HUES64 (cell line): Measurements from ENCODE around the gene IFITM2.
A peak's percentile ranks its signal among the peaks of the same experiment; 100 is the strongest.
"Not testable (repeated sequence)": the region's sequence is repeated elsewhere in the genome, so short reads cannot be mapped to it uniquely, and the experiment has no call there.

Experiments used
- H3K27ac ChIP-seq: 2 replicates; pipeline ENCODE4 v1.7.0; 2013; ENCODE audit warnings: low read depth, low read length, inconsistent platforms
- H3K27me3 ChIP-seq: 2 replicates; pipeline ENCODE4 v1.6.1; 2013; ENCODE audit warnings: mild to moderate bottlenecking, low read length; ENCODE audit not compliant: insufficient read depth
- H3K36me3 ChIP-seq: 2 replicates; pipeline ENCODE4 v1.6.1; 2013; ENCODE audit warnings: mild to moderate bottlenecking, low read length; ENCODE audit not compliant: insufficient read depth
- H3K4me1 ChIP-seq: 2 replicates; pipeline ENCODE4 v1.6.1; 2013; ENCODE audit warnings: mild to moderate bottlenecking, low read length, moderate library complexity; ENCODE audit not compliant: insufficient read depth
- H3K4me3 ChIP-seq: 2 replicates; pipeline ENCODE4 v1.5.1; 2013; ENCODE audit warnings: mild to moderate bottlenecking, low read length, moderate library complexity
- H3K9ac ChIP-seq: 2 replicates; pipeline ENCODE4 v1.6.1; 2013; ENCODE audit warnings: mild to moderate bottlenecking, low read depth, low read length
- H3K9me3 ChIP-seq: 2 replicates; pipeline ENCODE4 v1.6.1; 2013; ENCODE audit warnings: low read depth, low read length; ENCODE audit not compliant: insufficient read depth
- WGBS: fragments of 150-250, 120-280 bp; methylation state at CpG from one replicate; pipeline ENCODE4 v1.1.7; 2013; ENCODE audit warnings: missing lambda C conversion rate; 5-methylcytosine and 5-hydroxymethylcytosine counted together

IFITM2 gene

GRCh38 chr11:315051-315481 is 7.5 kb downstream of the IFITM2 start:
- H3K4me3 ChIP-seq = peak overlapping the region; percentile 67
- H3K9ac ChIP-seq = peak overlapping the region; percentile 73
- peaks cover 7% of the 10 kb centered on the region; the same call in 1 of the 2 replicates for H3K36me3 ChIP-seq
- 15% methylated on average over 9 of the region's 9 CpGs for WGBS
- peaks cover 33% of the 10 kb centered on the region for H3K4me1 ChIP-seq
- H3K9me3 ChIP-seq = no peaks in the 10 kb centered on the region
- H3K27me3 ChIP-seq = peaks cover 32% of the 10 kb centered on the region
- H3K27ac ChIP-seq = no peak overlapping the region

DNA sequence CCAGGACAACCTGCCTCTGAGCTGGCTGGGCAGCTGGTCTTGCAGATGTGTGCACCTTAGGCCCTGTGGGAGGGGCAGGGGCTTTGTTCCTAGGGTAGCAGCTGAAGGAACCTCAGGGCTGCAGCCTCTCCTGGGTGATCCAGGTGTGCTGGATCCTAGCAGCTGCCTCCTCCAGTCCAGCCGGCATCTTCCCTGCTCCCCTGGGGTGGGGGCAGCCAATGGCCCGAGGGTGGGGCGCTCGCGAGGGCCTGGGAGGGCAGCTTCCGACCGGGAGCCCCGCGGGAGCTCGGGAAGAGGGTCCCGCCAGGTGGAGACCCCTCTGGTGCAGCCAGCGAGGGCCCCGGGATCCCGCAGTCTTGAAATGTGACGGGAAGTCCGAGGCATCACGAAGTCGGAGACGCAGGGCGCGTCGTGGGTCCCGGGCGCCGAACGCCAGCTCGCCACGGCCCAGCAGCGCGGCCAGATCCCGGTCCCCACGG is 7.9 kb downstream of the IFITM2 start:
- Histone ChIP-seq H3K4me3 (peak overlapping the region; percentile 67), H3K9ac (peak overlapping the region; percentile 73), H3K36me3 (peaks cover 7% of the 10 kb centered on the region; the same call in 1 of the 2 replicates), H3K4me1 (peaks cover 33% of the 10 kb centered on the region), H3K27me3 (peaks cover 32% of the 10 kb centered on the region), H3K27ac (peak overlapping the region; percentile 84; the same call in 1 of the 2 replicates), H3K9me3 (no peaks in the 10 kb centered on the region)
- WGBS = 1% methylated on average over 32 of the region's 32 CpGs

GRCh38 chr11:316031-316701 is 8.6 kb downstream of the IFITM2 start:
- Histone ChIP-seq H3K27ac (peak overlapping the region; percentile 84), H3K4me1 (peaks cover 33% of the 10 kb centered on the region), H3K36me3 (peaks cover 7% of the 10 kb centered on the region; the same call in 1 of the 2 replicates), H3K9me3 (no peaks in the 10 kb centered on the region), H3K4me3 (peak overlapping the region; percentile 67), H3K27me3 (peaks cover 32% of the 10 kb centered on the region), H3K9ac (peak overlapping the region; percentile 73)
- 2% methylated on average over 64 of the region's 64 CpGs for WGBS

DNA sequence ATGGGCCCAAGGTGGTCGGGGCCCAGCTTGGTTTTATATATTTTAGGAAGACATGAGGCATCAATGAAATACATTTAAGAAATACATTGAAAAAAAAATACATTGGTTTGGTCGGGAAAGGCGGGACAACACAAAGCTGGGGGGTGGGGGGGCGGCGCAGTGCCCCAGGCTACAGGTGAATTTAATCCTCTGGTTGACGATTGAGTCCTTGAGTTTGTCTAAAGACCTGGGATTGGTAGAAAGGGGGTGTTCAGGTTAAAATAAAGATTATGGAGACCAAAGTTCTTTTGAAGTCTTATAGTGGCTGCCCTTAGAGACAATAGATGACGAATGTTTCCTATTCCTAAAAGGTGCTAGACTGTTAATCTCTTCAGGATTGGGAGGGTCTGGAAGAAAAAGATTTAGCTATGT is 9.3 kb downstream of the IFITM2 start:
- peak overlapping the region; percentile 73 for H3K9ac ChIP-seq
- no peaks in the 10 kb centered on the region for H3K9me3 ChIP-seq
- peaks cover 30% of the 10 kb centered on the region for H3K27me3 ChIP-seq
- H3K4me1 ChIP-seq = peaks cover 31% of the 10 kb centered on the region
- H3K36me3 ChIP-seq = peaks cover 7% of the 10 kb centered on the region; the same call in 1 of the 2 replicates
- WGBS = 4% methylated on average over 7 of the region's 7 CpGs
- peak overlapping the region; percentile 67 for H3K4me3 ChIP-seq
- H3K27ac ChIP-seq = peak overlapping the region; percentile 84; the same call in 1 of the 2 replicates

DNA sequence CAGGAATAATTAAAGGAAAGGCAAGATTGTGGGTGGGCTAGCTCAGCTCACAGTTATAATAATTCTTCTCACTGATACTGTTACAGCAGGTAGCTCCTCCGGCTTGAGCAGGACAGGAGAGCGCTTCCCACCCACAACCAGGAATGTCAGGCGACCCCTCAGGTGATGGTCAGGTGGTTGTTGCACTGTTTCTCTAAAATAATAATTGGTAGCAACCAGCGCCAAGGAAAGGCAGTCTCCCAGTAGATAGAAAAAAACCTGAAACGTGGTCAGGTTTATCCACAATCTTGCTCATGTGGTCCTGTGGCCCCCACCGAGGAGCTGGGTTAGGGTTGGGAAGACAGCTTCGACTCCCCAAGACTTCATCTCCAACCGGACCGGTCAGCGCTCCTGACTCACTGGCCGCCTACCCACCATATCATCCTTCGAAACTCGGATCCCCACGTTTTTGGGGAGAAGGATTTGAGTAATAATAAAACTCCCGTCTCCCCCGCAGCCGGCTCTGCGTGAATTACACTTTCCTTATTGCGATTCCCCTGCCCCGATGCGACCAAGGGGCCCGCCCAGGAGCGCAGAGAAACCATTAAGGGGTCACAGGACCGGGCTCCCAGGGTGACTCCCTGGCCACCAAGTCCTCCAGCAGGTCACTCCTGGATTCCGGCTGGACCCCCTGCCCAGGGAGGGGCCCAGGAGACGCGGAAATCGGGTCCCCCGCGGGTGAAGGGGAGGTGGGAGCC is 10.2 kb downstream of the IFITM2 start:
- Histone ChIP-seq H3K4me3 (peak overlapping the region; percentile 67), H3K9ac (peak overlapping the region; percentile 47), H3K27ac (peak overlapping the region; percentile 84), H3K27me3 (peaks cover 28% of the 10 kb centered on the region), H3K4me1 (peaks cover 23% of the 10 kb centered on the region)
- H3K9me3 ChIP-seq, H3K36me3 ChIP-seq: not testable (repeated sequence)
- 3% methylated on average over 14 of the region's 30 CpGs for WGBS

DNA sequence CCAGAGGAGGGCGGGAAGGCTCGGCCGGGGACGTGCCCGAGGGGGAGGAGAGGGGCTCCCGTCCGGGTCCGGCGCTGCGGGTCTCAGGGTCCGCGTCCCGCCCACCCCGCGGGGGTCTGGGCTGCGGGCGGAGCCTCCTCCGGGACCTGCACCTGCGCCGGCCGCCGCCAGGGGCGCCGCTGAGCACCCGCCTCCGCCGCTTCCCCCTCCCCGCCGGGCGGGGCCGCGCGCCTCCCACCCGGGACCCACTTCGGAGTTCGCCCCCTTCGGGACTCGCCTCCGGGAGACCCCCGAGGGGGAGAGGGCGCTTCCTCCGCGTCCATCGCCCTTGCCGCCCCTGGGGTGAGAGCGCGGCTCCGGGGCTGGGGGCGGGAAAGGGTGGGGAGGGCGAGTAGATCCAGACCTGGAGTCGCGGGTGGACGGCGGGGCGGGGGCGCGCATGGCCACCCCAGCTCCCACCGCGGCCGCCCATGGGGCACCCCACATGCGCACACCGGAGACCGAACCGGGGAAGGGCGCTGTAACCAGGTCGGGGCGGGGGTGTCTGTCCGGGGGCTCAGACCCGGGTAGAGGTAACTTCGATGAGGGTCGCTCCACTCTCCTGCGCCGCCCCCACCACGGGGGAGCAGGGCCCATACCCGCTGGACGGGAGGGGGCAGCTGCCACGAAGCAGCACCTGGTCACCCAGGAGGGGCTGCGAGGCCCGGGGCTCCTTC is 10.9 kb downstream of the IFITM2 start:
- not testable (repeated sequence) for H3K36me3 ChIP-seq, H3K27ac ChIP-seq, H3K9me3 ChIP-seq, H3K9ac ChIP-seq
- peak overlapping the region; percentile 37 for H3K4me3 ChIP-seq
- peaks cover 28% of the 10 kb centered on the region for H3K27me3 ChIP-seq
- H3K4me1 ChIP-seq = peaks cover 15% of the 10 kb centered on the region
- 6% methylated on average over 7 of the region's 79 CpGs for WGBS

DNA sequence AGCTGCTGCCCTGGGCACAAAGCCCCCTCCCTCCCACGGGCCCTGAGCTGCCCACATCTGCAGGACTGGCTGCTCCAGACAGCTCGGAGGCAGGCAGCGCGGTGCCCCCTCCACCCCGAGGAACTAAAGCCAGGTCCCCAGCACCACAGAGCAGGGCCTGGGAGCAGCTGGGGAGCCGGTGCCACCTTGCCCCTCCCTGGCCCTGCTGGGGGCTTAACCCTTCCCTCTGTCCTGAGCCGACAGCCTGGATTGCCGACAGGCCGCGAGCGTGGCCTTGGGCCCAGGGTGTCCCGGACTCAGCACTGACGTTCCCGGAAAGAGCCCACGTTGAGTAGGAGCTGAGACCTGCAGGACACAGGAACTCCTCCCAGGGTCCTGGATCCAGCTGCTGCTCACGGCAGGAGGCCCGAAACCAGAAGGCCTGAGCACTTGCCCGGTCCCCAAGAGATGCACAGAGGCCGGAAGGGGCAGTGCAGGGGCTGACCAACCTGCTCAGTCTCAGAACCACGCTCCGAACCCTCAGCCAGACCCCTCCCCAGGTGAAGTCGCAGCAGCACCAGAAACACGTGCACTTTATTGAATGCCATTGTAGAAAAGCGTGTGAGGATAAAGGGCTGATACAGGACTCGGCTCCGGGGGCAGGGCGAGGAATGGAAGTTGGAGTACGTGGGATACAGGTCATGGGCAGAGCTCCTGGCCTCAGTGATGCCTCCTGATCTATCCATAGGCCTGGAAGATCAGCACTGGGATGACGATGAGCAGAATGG is 11.7 kb downstream of the IFITM2 start:
- Histone ChIP-seq H3K4me3 (peak overlapping the region; percentile 37), H3K4me1 (peaks cover 18% of the 10 kb centered on the region), H3K27me3 (peaks cover 28% of the 10 kb centered on the region)
- WGBS = 21% methylated on average over 19 of the region's 29 CpGs
- H3K27ac ChIP-seq, H3K9ac ChIP-seq, H3K9me3 ChIP-seq, H3K36me3 ChIP-seq: not testable (repeated sequence)

DNA sequence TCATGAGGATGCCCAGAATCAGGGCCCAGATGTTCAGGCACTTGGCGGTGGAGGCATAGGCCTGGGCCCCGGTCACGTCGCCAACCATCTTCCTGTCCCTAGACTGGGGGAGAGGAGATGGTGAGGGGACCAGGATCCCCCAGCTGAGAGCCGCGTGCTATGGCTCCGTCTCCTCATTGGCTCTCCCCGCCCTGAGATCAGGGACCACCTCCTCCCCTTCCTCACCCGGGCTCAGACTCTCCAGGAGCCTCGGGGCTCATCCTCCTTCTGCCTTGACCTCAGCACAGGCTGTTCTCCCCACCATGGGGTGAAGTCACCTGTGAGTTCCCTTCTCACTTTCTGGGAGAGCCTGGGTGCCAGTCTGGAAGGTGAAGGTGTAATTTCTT is 12.3 kb downstream of the IFITM2 start:
- not testable (repeated sequence) for H3K9ac ChIP-seq, H3K27ac ChIP-seq, H3K9me3 ChIP-seq, H3K36me3 ChIP-seq
- Histone ChIP-seq H3K4me1 (peaks cover 22% of the 10 kb centered on the region), H3K4me3 (peak overlapping the region; percentile 62), H3K27me3 (peaks cover 28% of the 10 kb centered on the region)
- no CpG with 5 or more reads among the region's 10 CpGs for WGBS

DNA sequence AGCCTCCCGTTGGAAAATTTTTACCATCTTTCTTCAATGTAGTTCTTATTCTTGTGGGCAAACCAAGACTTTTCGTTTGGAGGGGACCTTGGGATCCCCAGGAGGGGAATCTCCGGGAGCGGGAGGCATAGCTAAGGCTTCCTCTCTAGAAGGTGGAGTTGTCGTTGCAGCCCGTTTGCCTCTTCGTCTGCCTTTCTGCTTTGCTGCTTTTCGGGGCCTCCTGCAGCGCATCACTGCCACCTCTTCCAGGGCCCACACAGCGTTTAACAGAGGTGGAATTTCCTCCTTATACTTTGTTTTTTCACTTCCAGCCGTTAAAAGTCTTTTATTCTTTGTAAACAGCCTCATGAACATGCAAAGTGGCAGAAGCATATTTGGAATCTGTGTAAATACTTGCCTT is 16.5 kb downstream of the IFITM2 start:
- H3K4me1 ChIP-seq = peaks cover 11% of the 10 kb centered on the region
- 69% methylated on average over 11 of the region's 11 CpGs for WGBS
- H3K9ac ChIP-seq = no peak overlapping the region
- no peaks in the 10 kb centered on the region for H3K9me3 ChIP-seq
- H3K27ac ChIP-seq = no peak overlapping the region
- H3K27me3 ChIP-seq = no peaks in the 10 kb centered on the region
- no peaks in the 10 kb centered on the region for H3K36me3 ChIP-seq
- H3K4me3 ChIP-seq = no peak overlapping the region

- not testable (repeated sequence) for H3K27ac ChIP-seq, H3K36me3 ChIP-seq, H3K4me3 ChIP-seq, H3K9me3 ChIP-seq, H3K27me3 ChIP-seq, H3K9ac ChIP-seq
- WGBS = 78% methylated on average over 24 of the region's 34 CpGs
- H3K4me1 ChIP-seq = peaks cover 11% of the 10 kb centered on the region
These were observed 17.2 kb downstream of the IFITM2 start for GRCh38 chr11:324593-325517.
